Ovary (tissue), 9 donors: ENCODE data around the gene PRKG1. TPM values are rescaled to one million over a fixed set of nuclear protein-coding genes. Genes with fewer than 3 reads are reported as not detected.

Experiments used
- DNase-seq, 5 donors: peaks; one replicate each; pipeline ENCODE4 v3.0.0-alpha.2; 2019 to 2020
- H3K27ac ChIP-seq, 2 donors: fragments of 200-600 bp; one replicate each; pipeline versions ENCODE4 v1.5.1 to v1.8.0; 2019 to 2022
- H3K27me3 ChIP-seq: fragments of 200-600 bp; one replicate; pipeline ENCODE4 v1.8.0; 2022
- H3K36me3 ChIP-seq: fragments of 200-600 bp; sonication (generic); one replicate; pipeline ENCODE4 v1.5.1; 2019
- H3K4me1 ChIP-seq: one replicate; pipeline ENCODE4 v1.8.1; 2013; ENCODE audit warnings: mild to moderate bottlenecking, moderate library complexity; ENCODE audit not compliant: insufficient read depth
- H3K4me3 ChIP-seq: fragments of 200-600 bp; sonication (generic); one replicate; pipeline ENCODE4 v1.5.1; 2017
- H3K9me3 ChIP-seq, 2 donors: fragments of 200-600 bp in 1 of 2; sonication (generic) in 1 of 2; one replicate each; pipeline versions ENCODE4 v1.5.1 to v1.8.1; 2013 to 2019; ENCODE audit warnings: mild to moderate bottlenecking in 1 of 2, moderate library complexity in 1 of 2
- EP300 ChIP-seq: sonication (generic); formaldehyde crosslinking; IDR thresholded peaks from one replicate; pipeline ENCODE4 v1.6.1; 2017; ENCODE audit warnings: antibody characterized with exemption
- POLR2A ChIP-seq: fragments of 450-650 bp; IDR thresholded peaks from one replicate; pipeline ENCODE4 v1.6.1; 2017; ENCODE audit warnings: antibody characterized with exemption, mild to moderate bottlenecking, moderate library complexity
- WGBS, 3 donors: extraction: QIAGEN DNeasy Blood & Tissue Kit in 1 of 3; methylation state at CpG; one replicate each; pipeline versions ENCODE4 v1.1.5 to v1.1.7; 2013 to 2017; 5-methylcytosine and 5-hydroxymethylcytosine counted together
- intact Hi-C, 4 donors: fragments of 100-400 bp; cut with DNase I; formaldehyde crosslinking; loops; one replicate each; pipeline versions ENCODE4 v1.11.0 to v1.15.1; 2022 to 2023
- polyA plus RNA-seq, 2 donors: library from polyadenylated mRNA; stranded (reverse); fragments of 200-250 nt in 1 of 2; fragments of 350-450 nt in 1 of 2; fragmentation: Illumina TruSeq in 1 of 2; extraction: RNeasy Lipid Tissue Mini Kit (QIAGEN cat#74804) in 1 of 2; gene quantifications; one replicate each; pipeline ENCODE4 v1.2.3, GENCODE V29; 2013 to 2014
- total RNA-seq, 7 donors: library from RNA; depleted of rRNA in 2 of 7; stranded (reverse); fragments of >200 nt in 2 of 7; fragmentation: NEBNext Ultra II Directional in 3 of 7; extraction: Animal tissue kit (Norgen Biotek cat#: 25700) in 3 of 7; gene quantifications; one replicate each; pipeline versions ENCODE4 v1.1.0 to v1.2.4, GENCODE V29; 2016 to 2023
- TF ChIP-seq, protein P1 (sequence below), 3 donors: fragments of 450-650 bp in 2 of 3; fragments of 200-600 bp in 1 of 3; IDR thresholded peaks; one replicate each; pipeline versions ENCODE4 v1.5.1 to v1.8.0; 2016 to 2022; ENCODE audit warnings: antibody characterized with exemption in 3 of 3, mild to moderate bottlenecking in 1 of 3
- donor health status: DM: no; HTN: no; CAD: no; lungs with moderate emphysema.
- donor health status: DM: no; HTN: no; CAD: no.
- donor health status: Bipolar disorder and iron deficiency.
- donor health status: DM: yes; HTN: yes; CAD: no.
- donor health status: DM: no; HTN: no; CAD: no.
- donor health status: DM: yes; HTN: yes; CAD: no.

PRKG1 gene
- total and polyA plus RNA-seq, 9 donors, result 2.8 to 21.1 (median 15.7) TPM

- no peaks in the 10 kb centered on the region for H3K9me3 ChIP-seq
- H3K27ac ChIP-seq, result peak overlapping the region; percentile 68 to 73
- 2 to 4% (median 2%) methylated on average over 45 to 50 of the region's 50 CpGs for WGBS, 3 donors
- no peaks in the 10 kb centered on the region for H3K27me3 ChIP-seq
- peaks cover 1% of the 10 kb centered on the region for H3K4me1 ChIP-seq
- intact Hi-C loops, result loop anchor here in 1 of 4 donors (5.0 kb wide), 1 partner anchor 624 kb away; the partner anchor contains the start of gene CSTF2T
- H3K36me3 ChIP-seq, result no peaks in the 10 kb centered on the region
- DNase-seq, result peak; percentile 35 to 53 (median 40)
- peak overlapping the region; percentile 84 for H3K4me3 ChIP-seq
- TF ChIP-seq EP300 (no peak), POLR2A (no peak)
- TF ChIP-seq, protein P1, sequence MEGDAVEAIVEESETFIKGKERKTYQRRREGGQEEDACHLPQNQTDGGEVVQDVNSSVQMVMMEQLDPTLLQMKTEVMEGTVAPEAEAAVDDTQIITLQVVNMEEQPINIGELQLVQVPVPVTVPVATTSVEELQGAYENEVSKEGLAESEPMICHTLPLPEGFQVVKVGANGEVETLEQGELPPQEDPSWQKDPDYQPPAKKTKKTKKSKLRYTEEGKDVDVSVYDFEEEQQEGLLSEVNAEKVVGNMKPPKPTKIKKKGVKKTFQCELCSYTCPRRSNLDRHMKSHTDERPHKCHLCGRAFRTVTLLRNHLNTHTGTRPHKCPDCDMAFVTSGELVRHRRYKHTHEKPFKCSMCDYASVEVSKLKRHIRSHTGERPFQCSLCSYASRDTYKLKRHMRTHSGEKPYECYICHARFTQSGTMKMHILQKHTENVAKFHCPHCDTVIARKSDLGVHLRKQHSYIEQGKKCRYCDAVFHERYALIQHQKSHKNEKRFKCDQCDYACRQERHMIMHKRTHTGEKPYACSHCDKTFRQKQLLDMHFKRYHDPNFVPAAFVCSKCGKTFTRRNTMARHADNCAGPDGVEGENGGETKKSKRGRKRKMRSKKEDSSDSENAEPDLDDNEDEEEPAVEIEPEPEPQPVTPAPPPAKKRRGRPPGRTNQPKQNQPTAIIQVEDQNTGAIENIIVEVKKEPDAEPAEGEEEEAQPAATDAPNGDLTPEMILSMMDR (IDR thresholded peaks at IDR 0.05), result no peak
These were observed 642 bp upstream of the PRKG1 start for GRCh38 chr10:51073453-51074237.

DNA sequence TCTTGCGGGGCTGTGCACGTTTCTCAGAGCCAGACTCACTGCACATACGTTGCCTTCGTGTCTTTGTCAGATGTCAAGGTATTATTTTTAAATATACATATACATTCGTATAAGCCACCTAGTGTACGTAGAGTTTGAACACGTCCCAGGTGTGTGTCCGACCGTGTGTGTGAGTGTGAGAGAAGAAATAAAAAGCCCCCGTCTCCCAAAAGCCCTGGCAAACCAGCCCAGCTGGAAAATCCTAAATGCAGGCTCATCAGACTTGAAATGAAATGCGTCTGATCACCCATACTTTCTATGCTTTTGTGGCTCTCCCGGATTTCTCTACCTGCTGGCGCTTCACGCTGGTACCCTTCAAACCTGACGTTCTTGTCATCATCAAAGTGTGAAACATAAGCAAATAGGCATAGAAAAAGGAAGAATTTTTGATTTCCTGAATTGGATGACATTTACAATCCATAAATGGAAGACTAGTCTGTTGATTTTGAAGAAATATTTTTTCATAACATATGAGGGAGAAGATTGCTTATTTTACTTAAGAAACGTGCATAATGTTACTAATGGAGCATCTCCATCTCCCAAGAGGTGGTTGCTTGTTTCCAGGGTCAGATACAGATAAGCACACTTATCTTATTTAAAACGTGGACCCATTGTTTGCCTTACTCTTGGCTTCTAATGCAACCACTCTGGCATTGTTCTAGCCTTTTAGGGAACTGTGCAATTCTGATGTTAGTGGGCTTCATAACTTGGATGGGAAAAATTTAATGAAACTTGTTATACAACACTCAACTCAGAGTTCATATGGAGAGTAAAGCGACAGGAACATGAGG is 971 bp downstream of the PRKG1 start:
- Histone ChIP-seq H3K27me3 (no peaks in the 10 kb centered on the region), H3K27ac (peak overlapping the region in 1 of 2 donors; percentile 73), H3K4me1 (peaks cover 1% of the 10 kb centered on the region), H3K36me3 (no peaks in the 10 kb centered on the region), H3K9me3 (no peaks in the 10 kb centered on the region), H3K4me3 (peak overlapping the region; percentile 84)
- 19 to 25% (median 21%) methylated on average over 18 of the region's 18 CpGs for WGBS, 3 donors
- intact Hi-C loops, result no loop called here
- DNase-seq, result no peak
- no peak for TF ChIP-seq POLR2A
- TF ChIP-seq, protein P1 (IDR thresholded peaks at IDR 0.05), result no peak
- no peak for TF ChIP-seq EP300

- Histone ChIP-seq H3K27me3 (no peaks in the 10 kb centered on the region), H3K27ac (no peak overlapping the region), H3K4me3 (peak overlapping the region; percentile 84), H3K4me1 (peaks cover 1% of the 10 kb centered on the region), H3K9me3 (no peaks in the 10 kb centered on the region), H3K36me3 (no peaks in the 10 kb centered on the region)
- intact Hi-C loops, result no loop called here
- no peak for DNase-seq
- 60 to 77% (median 70%) methylated on average over 6 of the region's 6 CpGs for WGBS, 3 donors
- TF ChIP-seq POLR2A, result no peak
- TF ChIP-seq, protein P1 (IDR thresholded peaks at IDR 0.05), result no peak
- TF ChIP-seq EP300, result no peak
These were observed 1.6 kb downstream of the PRKG1 start for GRCh38 chr10:51075873-51076229.

DNA sequence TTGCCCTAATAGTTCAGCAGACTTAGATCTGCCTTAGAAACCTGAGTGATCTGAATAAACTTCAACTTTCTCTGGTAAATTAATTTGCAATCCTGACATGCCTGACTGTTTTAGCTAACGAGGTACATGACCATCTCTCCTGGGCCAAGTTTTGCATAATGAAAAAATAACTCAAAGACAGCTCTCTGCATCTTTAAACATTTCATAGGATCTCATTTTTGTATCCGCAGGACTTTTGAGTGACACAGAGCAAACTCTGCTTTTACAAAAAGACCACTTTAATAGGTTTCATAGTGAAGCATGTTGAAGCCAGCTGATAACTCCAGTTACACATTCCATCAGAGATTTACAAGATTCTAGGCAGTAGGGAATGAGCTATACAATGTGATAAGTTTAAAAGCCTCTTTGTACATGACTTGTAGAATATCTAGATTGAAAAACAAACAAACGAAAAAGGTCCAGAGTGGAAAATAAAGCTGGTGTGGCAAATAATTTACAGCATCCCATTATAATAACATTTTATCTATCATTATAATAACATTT is 2.1 kb downstream of the PRKG1 start:
- 46 to 54% (median 49%) methylated on average over 3 of the region's 3 CpGs for WGBS, 3 donors
- TF ChIP-seq, protein P1 (IDR thresholded peaks at IDR 0.05), result no peak
- TF ChIP-seq EP300 (no peak), POLR2A (no peak)
- Histone ChIP-seq H3K4me3 (peak overlapping the region; percentile 84), H3K36me3 (no peaks in the 10 kb centered on the region), H3K27ac (no peak overlapping the region), H3K4me1 (peaks cover 1% of the 10 kb centered on the region), H3K27me3 (no peaks in the 10 kb centered on the region), H3K9me3 (no peaks in the 10 kb centered on the region)
- no peak for DNase-seq
- intact Hi-C loops, result no loop called here
